Endothelial cell of umbilical vein (primary cell): ENCODE data around the gene MRPS14. TPM values are rescaled to one million over a fixed set of nuclear protein-coding genes. Genes with fewer than 3 reads are reported as not detected.

Experiments
- BruUV-seq: library from RNA; stranded (reverse); fragments of 400-500 nt; replicated peaks from 2 replicates; lab custom pipeline; 2021; lab: Mats Ljungman, UMichigan
- CTCF ChIA-PET: fragments of 300-600, 350-600 bp; sonication (Branson Sonifier 250); formaldehyde crosslinking; loops from one replicate; lab custom pipeline; 2021; ENCODE audit warnings: antibody characterized with exemption, inconsistent platforms; lab: Charles Lee
- POLR2A ChIA-PET: fragments of 300-600, 350-600 bp; sonication (Branson Sonifier 250); formaldehyde crosslinking; loops from one replicate; lab custom pipeline; 2021; ENCODE audit warnings: antibody characterized with exemption, inconsistent platforms; lab: Charles Lee
- DNase-seq: peaks from one replicate; pipeline ENCODE4 v3.0.0-alpha.2; 2011; ENCODE audit warnings: low read depth, low spot score
- FAIRE-seq: peaks from 2 replicates; lab custom pipeline; 2011; peaks lifted over from hg19 to GRCh38; lab: Jason Lieb, UNC
- H2AFZ ChIP-seq: 2 replicates; pipeline ENCODE4 v1.6.0; 2012; ENCODE audit warnings: low read depth, low read length, control low read depth, inconsistent platforms
- H3K27ac ChIP-seq: 2 replicates; pipeline ENCODE4 v1.5.1; 2011; ENCODE audit warnings: low read depth, mild to moderate bottlenecking, control low read depth, low read length, moderate library complexity; ENCODE audit not compliant: insufficient read depth
- H3K27me3 ChIP-seq, 2 experiments: 2 replicates each; pipeline versions ENCODE4 v1.6.0 to v1.6.1; 2011; ENCODE audit warnings: low read length in 2 of 2, mixed read lengths in 1 of 2; ENCODE audit not compliant: control insufficient read depth in 2 of 2, insufficient read depth in 2 of 2
- H3K36me3 ChIP-seq, 2 experiments: 2 replicates in 1 of 2; 3 replicates in 1 of 2; pipeline ENCODE4 v1.5.1; 2011; ENCODE audit warnings: low read length in 2 of 2, mild to moderate bottlenecking in 1 of 2, moderate library complexity in 1 of 2; ENCODE audit not compliant: control insufficient read depth in 2 of 2, insufficient read depth in 2 of 2; ENCODE audit errors: extremely low read depth in 1 of 2
- H3K4me1 ChIP-seq: 3 replicates; pipeline ENCODE4 v1.5.1; 2011; ENCODE audit warnings: mild to moderate bottlenecking, low read length; ENCODE audit not compliant: control insufficient read depth, insufficient read depth; ENCODE audit errors: extremely low read depth
- H3K4me2 ChIP-seq: 2 replicates; pipeline ENCODE4 v1.6.1; 2011; ENCODE audit warnings: low read length, control low read depth, mixed read lengths; ENCODE audit not compliant: insufficient read depth
- H3K4me3 ChIP-seq, 3 experiments: fragments of 200-600 bp in 1 of 3; sonication (generic), shearing (Covaris generic) in 1 of 3; replicated peaks in 1 of 3; 2 replicates each; pipeline ENCODE4 v1.5.1; 2011 to 2016; ENCODE audit warnings: control low read depth in 3 of 3, low read length in 3 of 3, mild to moderate bottlenecking in 2 of 3, inconsistent platforms in 1 of 3, low read depth in 1 of 3, moderate library complexity in 1 of 3; ENCODE audit not compliant: insufficient read depth in 1 of 3
- H3K79me2 ChIP-seq: 2 replicates; pipeline ENCODE4 v1.6.0; 2012; ENCODE audit warnings: low read length, inconsistent platforms; ENCODE audit not compliant: control insufficient read depth, insufficient read depth
- H3K9ac ChIP-seq: replicated peaks from 2 replicates; pipeline ENCODE3; 2011; ENCODE audit warnings: low read length, control low read depth; ENCODE audit not compliant: insufficient read depth; ENCODE audit errors: extremely low read depth
- H3K9me1 ChIP-seq: replicated peaks from 3 replicates; pipeline ENCODE4 v1.6.0; 2011; ENCODE audit warnings: mild to moderate bottlenecking, low read length; ENCODE audit not compliant: control insufficient read depth, insufficient read depth; ENCODE audit errors: extremely low read depth
- H3K9me3 ChIP-seq: replicated peaks from 2 replicates; pipeline ENCODE4 v1.5.1; 2012; ENCODE audit warnings: low read length, inconsistent platforms; ENCODE audit not compliant: control insufficient read depth, insufficient read depth
- H4K20me1 ChIP-seq: replicated peaks from 2 replicates; pipeline ENCODE3; 2011; ENCODE audit warnings: mild to moderate bottlenecking, low read length; ENCODE audit not compliant: control insufficient read depth, insufficient read depth; ENCODE audit errors: extremely low read depth
- EZH2 ChIP-seq: IDR thresholded peaks from 2 replicates; pipeline ENCODE4 v1.6.1; 2012; ENCODE audit warnings: borderline replicate concordance, low read depth, mild to moderate bottlenecking, moderate library complexity, low read length, inconsistent platforms; ENCODE audit not compliant: severe bottlenecking
- FOS ChIP-seq: IDR thresholded peaks from 2 replicates; pipeline ENCODE4 v1.6.1; 2011; ENCODE audit warnings: mild to moderate bottlenecking, low read length, moderate library complexity, borderline replicate concordance; ENCODE audit not compliant: insufficient read depth
- GATA2 ChIP-seq: IDR thresholded peaks from 2 replicates; pipeline ENCODE4 v1.7.0; 2011; ENCODE audit warnings: low read depth, mild to moderate bottlenecking, moderate library complexity, mixed read lengths, low read length; ENCODE audit not compliant: insufficient read length, insufficient read depth
- JUN ChIP-seq: IDR thresholded peaks from 2 replicates; pipeline ENCODE4 v1.6.1; 2011; ENCODE audit warnings: borderline replicate concordance, low read depth; ENCODE audit not compliant: insufficient read length, insufficient read depth
- MYC ChIP-seq: IDR thresholded peaks from one replicate; pipeline ENCODE4 v1.6.1; 2011; ENCODE audit warnings: mild to moderate bottlenecking, low read depth, low read length
- POLR2A ChIP-seq: IDR thresholded peaks from 2 replicates; pipeline ENCODE4 v1.6.1; 2012; ENCODE audit warnings: low read depth, mild to moderate bottlenecking, control low read depth, low read length
- POLR2AphosphoS5 ChIP-seq: IDR thresholded peaks from 2 replicates; pipeline ENCODE4 v1.6.1; 2012; ENCODE audit warnings: low read depth, mild to moderate bottlenecking, control low read depth, low read length, moderate library complexity; ENCODE audit not compliant: insufficient read depth
- dilution Hi-C: fragments of 300-500 bp; cut with MboI; formaldehyde crosslinking; loops from one replicate; pipeline ENCODE4 v1.15.0; 2019; ENCODE audit warnings: low sequenced_read_pairs; ENCODE audit not compliant: extremely low pct_ligation_motif_present
- intact Hi-C: fragments of 100-400 bp; cut with micrococcal nuclease; formaldehyde crosslinking; loops from one replicate; pipeline ENCODE4 v1.10.0; 2022
- polyA plus RNA-seq, 4 experiments: library from polyadenylated mRNA; depleted of rRNA in 3 of 4; stranded (reverse) in 3 of 4; unstranded in 1 of 4; fragments of >200 nt; gene quantifications; 2 replicates each; pipeline versions ENCODE4 v1.2.1 to v1.2.3, GENCODE V29; 2011 to 2012; ENCODE audit warnings: missing spikeins in 1 of 4
- total RNA-seq: library from RNA; stranded (reverse); gene quantifications from 2 replicates; pipeline ENCODE4 v1.2.3, GENCODE V29; 2021
- TF ChIP-seq, protein P1 (sequence below), 2 donors: IDR thresholded peaks; 1 replicate in 1 of 2; 2 replicates in 1 of 2; pipeline ENCODE4 v1.5.1; 2011; ENCODE audit warnings: low read length in 2 of 2, mild to moderate bottlenecking in 2 of 2, moderate library complexity in 2 of 2, control low read depth in 1 of 2, inconsistent platforms in 1 of 2, low read depth in 1 of 2; ENCODE audit not compliant: insufficient read depth in 1 of 2; ENCODE audit errors: extremely low read depth in 1 of 2
- TF ChIP-seq, protein P2 (sequence below): IDR thresholded peaks from 2 replicates; pipeline ENCODE4 v1.6.1; 2011; ENCODE audit not compliant: insufficient read depth, insufficient read length

MRPS14 gene
- total and polyA plus RNA-seq, 2 donors (not counting 3 experiments of a cell fraction or from before 2014, with no cell fraction given): 29.5 to 31.8 TPM

DNA sequence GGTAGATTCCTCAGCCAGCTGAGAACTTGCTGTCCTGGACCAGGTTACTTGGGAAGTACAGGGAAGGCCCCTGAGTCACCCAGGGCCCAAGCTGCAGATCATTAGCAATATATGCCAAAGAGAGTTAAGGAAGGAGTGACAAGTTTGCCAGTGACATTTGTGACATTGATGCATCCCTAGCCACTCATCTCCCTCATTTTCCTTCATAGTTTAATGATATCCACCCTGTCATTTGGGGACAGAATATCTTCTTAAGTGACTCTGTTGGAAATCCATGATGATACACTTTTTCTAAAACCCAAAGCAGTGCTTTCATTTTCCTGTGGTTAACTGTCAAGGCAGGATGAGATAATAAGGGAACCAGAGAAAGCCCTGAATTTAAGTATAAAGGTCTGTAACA is 47.6 kb upstream of the MRPS14 start:
- BruUV-seq: no TSS peak
- Histone ChIP-seq H3K79me2 (no peaks in the 10 kb centered on the region), H3K36me3 (no peaks in the 10 kb centered on the region), H3K9me1 (no peaks in the 10 kb centered on the region), H3K4me1 (peaks cover 4% of the 10 kb centered on the region), H3K4me2 (no peak overlapping the region), H3K4me3 (no peak overlapping the region), H3K9ac (no peak overlapping the region), H2AFZ (no peak overlapping the region), H4K20me1 (no peaks in the 10 kb centered on the region), H3K27ac (no peak overlapping the region), H3K27me3 (no peaks in the 10 kb centered on the region), H3K9me3 (no peaks in the 10 kb centered on the region)
- dilution Hi-C loops: no loop called here
- CTCF ChIA-PET: interaction anchor here (1.5 kb wide), 1 partner anchor 54 kb away, joined by 4 read pairs; no protein-coding TSS in a partner anchor
- intact Hi-C loops: no loop called here
- FAIRE-seq: no peak
- TF ChIP-seq, protein P1, sequence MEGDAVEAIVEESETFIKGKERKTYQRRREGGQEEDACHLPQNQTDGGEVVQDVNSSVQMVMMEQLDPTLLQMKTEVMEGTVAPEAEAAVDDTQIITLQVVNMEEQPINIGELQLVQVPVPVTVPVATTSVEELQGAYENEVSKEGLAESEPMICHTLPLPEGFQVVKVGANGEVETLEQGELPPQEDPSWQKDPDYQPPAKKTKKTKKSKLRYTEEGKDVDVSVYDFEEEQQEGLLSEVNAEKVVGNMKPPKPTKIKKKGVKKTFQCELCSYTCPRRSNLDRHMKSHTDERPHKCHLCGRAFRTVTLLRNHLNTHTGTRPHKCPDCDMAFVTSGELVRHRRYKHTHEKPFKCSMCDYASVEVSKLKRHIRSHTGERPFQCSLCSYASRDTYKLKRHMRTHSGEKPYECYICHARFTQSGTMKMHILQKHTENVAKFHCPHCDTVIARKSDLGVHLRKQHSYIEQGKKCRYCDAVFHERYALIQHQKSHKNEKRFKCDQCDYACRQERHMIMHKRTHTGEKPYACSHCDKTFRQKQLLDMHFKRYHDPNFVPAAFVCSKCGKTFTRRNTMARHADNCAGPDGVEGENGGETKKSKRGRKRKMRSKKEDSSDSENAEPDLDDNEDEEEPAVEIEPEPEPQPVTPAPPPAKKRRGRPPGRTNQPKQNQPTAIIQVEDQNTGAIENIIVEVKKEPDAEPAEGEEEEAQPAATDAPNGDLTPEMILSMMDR (IDR thresholded peaks at IDR 0.05; ENCODE audit: extremely low read depth in 1 of 2, insufficient read depth in 1 of 2, low read depth in 1 of 2, low read length in 2 of 2): no peak
- no peak for TF ChIP-seq POLR2A
- no peak for TF ChIP-seq POLR2AphosphoS5
- no peak for TF ChIP-seq GATA2
- TF ChIP-seq, protein P2, sequence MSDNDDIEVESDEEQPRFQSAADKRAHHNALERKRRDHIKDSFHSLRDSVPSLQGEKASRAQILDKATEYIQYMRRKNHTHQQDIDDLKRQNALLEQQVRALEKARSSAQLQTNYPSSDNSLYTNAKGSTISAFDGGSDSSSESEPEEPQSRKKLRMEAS: no peak
- TF ChIP-seq FOS: no peak
- no peak for TF ChIP-seq EZH2
- no peak for TF ChIP-seq MYC
- no peak for TF ChIP-seq JUN
- DNase-seq: no peak
- POLR2A ChIA-PET: no interaction called here
